ENCODE results near the gene BEAN1. TPM values are rescaled to one million over a fixed set of nuclear protein-coding genes. Genes with fewer than 3 reads are reported as not detected.

Gene BEAN1
- total RNA-seq, 1 experiment from 2014 or later: 0.61 TPM

DNA sequence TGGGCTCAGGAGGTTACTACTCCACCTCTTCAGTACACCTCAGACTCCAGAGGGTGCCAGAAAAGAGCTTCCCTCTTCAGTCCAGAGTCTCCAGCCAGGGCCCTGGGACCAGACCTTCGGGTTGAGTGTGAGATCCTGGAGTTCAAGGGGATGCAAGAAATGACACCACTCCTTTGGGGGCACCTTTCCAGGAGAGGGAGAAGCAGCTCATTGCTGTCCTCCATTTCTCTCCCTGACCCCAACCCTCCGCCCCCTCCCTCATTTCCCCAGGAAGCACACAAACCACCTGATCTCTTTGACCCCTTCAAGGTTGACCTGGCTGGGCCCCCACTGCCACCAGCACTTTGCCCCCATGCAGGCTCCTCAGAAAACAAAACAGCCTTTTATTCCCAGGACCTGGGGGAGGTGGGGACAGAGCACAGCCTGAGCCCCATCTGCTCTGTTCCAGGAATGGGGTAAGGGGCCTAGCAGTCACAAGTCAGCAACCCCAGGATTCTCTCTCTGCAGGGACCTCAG, 39.2 kb upstream of the BEAN1 start (continued):
- no peak for TF ChIP-seq ZBTB33 (IDR thresholded peaks at IDR 0.05; ENCODE audit: extremely low read depth, insufficient replicate concordance, low read length)
- TF ChIP-seq, protein P1, sequence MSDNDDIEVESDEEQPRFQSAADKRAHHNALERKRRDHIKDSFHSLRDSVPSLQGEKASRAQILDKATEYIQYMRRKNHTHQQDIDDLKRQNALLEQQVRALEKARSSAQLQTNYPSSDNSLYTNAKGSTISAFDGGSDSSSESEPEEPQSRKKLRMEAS (IDR thresholded peaks at IDR 0.05): no peak
- TF ChIP-seq SIN3A (IDR thresholded peaks at IDR 0.05; ENCODE audit: low read depth): no peak
- no peak for TF ChIP-seq ELF1 (IDR thresholded peaks at IDR 0.05; ENCODE audit: borderline replicate concordance, low read depth)
- TF ChIP-seq YY1 (IDR thresholded peaks at IDR 0.05; ENCODE audit: extremely low read depth, insufficient replicate concordance, low read depth, low read length): no peak
- no peak for TF ChIP-seq SRF (IDR thresholded peaks at IDR 0.05; ENCODE audit: low read depth)
- no peak for TF ChIP-seq CEBPB (IDR thresholded peaks at IDR 0.05; ENCODE audit: low read depth)
- no peak for TF ChIP-seq CTCF (IDR thresholded peaks at IDR 0.05 in 2 of 3, conservative IDR thresholded peaks at IDR 0.05 in 1 of 3; ENCODE audit: borderline replicate concordance in 1 of 3, insufficient read depth in 1 of 3, low read depth in 2 of 3, low read length in 2 of 3)
- no peak for TF ChIP-seq POLR2A (IDR thresholded peaks at IDR 0.05; ENCODE audit: borderline replicate concordance, extremely low read depth, insufficient read depth, insufficient read length)
- TF ChIP-seq TCF7L2 (IDR thresholded peaks at IDR 0.05; ENCODE audit: borderline replicate concordance, extremely low read depth, insufficient read depth, insufficient read length): no peak
- TF ChIP-seq EGR1 (IDR thresholded peaks at IDR 0.05; ENCODE audit: low read depth): no peak

All from HCT116 (cell line).